ENCODE results near the gene TBPL1.
"Not testable (repeated sequence)": the region's sequence is repeated elsewhere in the genome, so short reads cannot be mapped to it uniquely, and the experiment has no call there.

The TBPL1 gene

GRCh38 chr6:133969921-133970295, 16.9 kb downstream of the TBPL1 start:
- DNase-seq (ENCODE audit: low spot score): no peak

GRCh38 chr6:133971861-133972260, 18.8 kb downstream of the TBPL1 start:
- DNase-seq (ENCODE audit: low spot score): no peak
- TF ChIP-seq CTCF (IDR thresholded peaks at IDR 0.05; ENCODE audit: extremely low read depth, missing control alignments): no peak

More at GRCh38 chr6:133969921-133970295, 16.9 kb downstream of the TBPL1 start:
- no peak for TF ChIP-seq CTCF (IDR thresholded peaks at IDR 0.05; ENCODE audit: extremely low read depth, missing control alignments)

GRCh38 chr6:133972388-133972787, 19.4 kb downstream of the TBPL1 start:
- no peak for DNase-seq (ENCODE audit: low spot score)

GRCh38 chr6:133973109-133973971, 20.3 kb downstream of the TBPL1 start:
- no peak for TF ChIP-seq CTCF (IDR thresholded peaks at IDR 0.05; ENCODE audit: extremely low read depth, missing control alignments)
- peak; percentile 37 for DNase-seq (ENCODE audit: low spot score)

More at GRCh38 chr6:133972388-133972787, 19.4 kb downstream of the TBPL1 start:
- TF ChIP-seq CTCF (IDR thresholded peaks at IDR 0.05; ENCODE audit: extremely low read depth, missing control alignments): no peak

GRCh38 chr6:133977983-133978895, 25.2 kb downstream of the TBPL1 start:
- DNase-seq (ENCODE audit: low spot score): no peak
- no peak for TF ChIP-seq CTCF (IDR thresholded peaks at IDR 0.05; ENCODE audit: extremely low read depth, missing control alignments)

GRCh38 chr6:133978896-133979240, 25.8 kb downstream of the TBPL1 start:
- no peak for DNase-seq (ENCODE audit: low spot score)
- TF ChIP-seq CTCF (IDR thresholded peaks at IDR 0.05; ENCODE audit: extremely low read depth, missing control alignments): no peak

- DNase-seq (ENCODE audit: low spot score): not testable (repeated sequence)
These were observed 26.4 kb downstream of the TBPL1 start for GRCh38 chr6:133979269-133979963.
